Right kidney (tissue), 9 donors: Measurements from ENCODE around the gene CBLN2.
A peak's percentile ranks its signal among the peaks of the same experiment; 100 is the strongest.

ENCODE experiments used
- DNase-seq: peaks from one replicate; pipeline ENCODE4 v3.0.0-alpha.2; 2016
- long read RNA-seq, 8 donors: transcript quantifications; one replicate each; lab custom pipeline, GENCODE V29; 2026

Gene CBLN2
- long read RNA-seq, donor 1 = 0 reads
- long read RNA-seq, donor 2, partial matches to known transcripts = 0 of 5 reads
- long read RNA-seq, donor 2, other reads (novel, unspliced or antisense) = 0 of 5 reads
- long read RNA-seq, donor 3, partial matches to known transcripts = 0 of 1 reads
- long read RNA-seq, donor 3, other reads (novel, unspliced or antisense) = 0 of 1 reads
- long read RNA-seq, donor 4, partial matches to known transcripts = 0 of 2 reads
- long read RNA-seq, donor 4, other reads (novel, unspliced or antisense) = 0 of 2 reads
- long read RNA-seq, donor 5, partial matches to known transcripts = 0 of 3 reads
- long read RNA-seq, donor 5, other reads (novel, unspliced or antisense) = 0 of 3 reads
- long read RNA-seq, donor 6, partial matches to known transcripts = 0 of 1 reads
- long read RNA-seq, donor 6, other reads (novel, unspliced or antisense) = 0 of 1 reads
- long read RNA-seq, donor 7 = 0 reads
- long read RNA-seq, donor 8, partial matches to known transcripts = 0 of 1 reads
- long read RNA-seq, donor 8, other reads (novel, unspliced or antisense) = 0 of 1 reads

- DNase-seq = peak; percentile 75
Observed at GRCh38 chr18:72544092-72544886, at the start of gene CBLN2. CBLN2 (minus strand) TSS chr18:72544342; CDS start chr18:72542160, 2,182 bp downstream.

GRCh38 chr18:72588360-72588759 is 44.2 kb upstream of the CBLN2 start:
- DNase-seq = no peak

- DNase-seq = no peak
Observed at GRCh38 chr18:72584787-72585186, 40.6 kb upstream of the CBLN2 start.

- no peak for DNase-seq
Observed at GRCh38 chr18:72581976-72582375, 37.8 kb upstream of the CBLN2 start.

- DNase-seq = no peak
Observed at GRCh38 chr18:72572896-72573295, 28.8 kb upstream of the CBLN2 start.

GRCh38 chr18:72566290-72566689 is 22.1 kb upstream of the CBLN2 start:
- no peak for DNase-seq

GRCh38 chr18:72555968-72556367 is 11.8 kb upstream of the CBLN2 start:
- DNase-seq = no peak

GRCh38 chr18:72555101-72555500 is 11.0 kb upstream of the CBLN2 start:
- no peak for DNase-seq

GRCh38 chr18:72543357-72544055 is 636 bp downstream of the CBLN2 start:
- no peak for DNase-seq

- peak; percentile 55 for DNase-seq
Observed at GRCh38 chr18:72542984-72543356, 1.2 kb downstream of the CBLN2 start.

- peak; percentile 66 for DNase-seq
Observed at GRCh38 chr18:72542342-72542741, 1.8 kb downstream of the CBLN2 start.

- DNase-seq = no peak
Observed at GRCh38 chr18:72541871-72542332, 2.2 kb downstream of the CBLN2 start.

- no peak for DNase-seq
Observed at GRCh38 chr18:72539901-72540300, 4.2 kb downstream of the CBLN2 start.

GRCh38 chr18:72530622-72531021 is 13.5 kb downstream of the CBLN2 start:
- no peak for DNase-seq

- DNase-seq = no peak
Observed at GRCh38 chr18:72504866-72505265, 39.3 kb downstream of the CBLN2 start.

- DNase-seq = no peak
Observed at GRCh38 chr18:72502671-72503431, 41.3 kb downstream of the CBLN2 start.

- DNase-seq = no peak
Observed at GRCh38 chr18:72492497-72492896, 51.6 kb downstream of the CBLN2 start.
